Suppressor macrophage treated with lipopolysaccharide for 4 hours (primary cell): Measurements from ENCODE around the gene CACNA1E.

Source experiments
- DNase-seq: peaks from one replicate; pipeline ENCODE4 v3.0.0-alpha.2; 2020

Gene CACNA1E

DNA sequence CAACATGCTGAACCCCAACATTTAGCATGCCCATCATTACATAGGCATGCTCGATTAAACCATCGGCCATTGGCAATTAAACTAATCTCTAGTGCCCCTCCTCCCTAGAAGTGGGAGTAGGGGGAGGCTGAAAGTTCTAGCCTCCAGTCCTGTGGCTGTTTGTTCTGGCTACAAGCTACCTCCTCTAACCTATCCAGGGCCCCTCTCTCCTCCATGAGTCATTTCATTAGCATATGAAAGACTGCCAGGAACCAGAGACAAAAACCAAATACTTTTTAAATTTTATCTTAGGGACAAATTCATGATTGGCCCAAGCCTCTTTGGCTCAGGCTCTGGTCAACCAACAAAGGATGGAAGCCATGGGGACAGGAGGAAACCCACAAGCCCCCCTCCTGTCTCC, 231.1 kb downstream of the CACNA1E start:
- DNase-seq = no peak

DNA sequence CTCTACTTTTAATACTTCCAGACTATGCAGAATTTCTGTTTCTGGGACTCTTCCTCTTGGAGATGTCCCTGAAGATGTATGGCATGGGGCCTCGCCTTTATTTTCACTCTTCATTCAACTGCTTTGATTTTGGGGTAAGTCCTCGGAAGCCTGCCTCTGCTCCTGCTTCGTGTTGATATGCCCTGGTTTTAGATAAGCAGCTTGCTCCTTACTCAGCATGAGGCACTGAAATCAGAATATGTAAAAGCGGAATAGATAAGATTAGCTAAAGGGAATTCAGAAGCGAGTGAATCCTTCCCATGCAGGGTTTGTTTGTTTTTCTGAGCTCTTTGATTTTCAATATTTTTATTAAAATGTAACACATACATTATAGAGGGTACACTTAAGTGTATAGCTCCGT, 234.7 kb downstream of the CACNA1E start:
- DNase-seq = no peak

DNA sequence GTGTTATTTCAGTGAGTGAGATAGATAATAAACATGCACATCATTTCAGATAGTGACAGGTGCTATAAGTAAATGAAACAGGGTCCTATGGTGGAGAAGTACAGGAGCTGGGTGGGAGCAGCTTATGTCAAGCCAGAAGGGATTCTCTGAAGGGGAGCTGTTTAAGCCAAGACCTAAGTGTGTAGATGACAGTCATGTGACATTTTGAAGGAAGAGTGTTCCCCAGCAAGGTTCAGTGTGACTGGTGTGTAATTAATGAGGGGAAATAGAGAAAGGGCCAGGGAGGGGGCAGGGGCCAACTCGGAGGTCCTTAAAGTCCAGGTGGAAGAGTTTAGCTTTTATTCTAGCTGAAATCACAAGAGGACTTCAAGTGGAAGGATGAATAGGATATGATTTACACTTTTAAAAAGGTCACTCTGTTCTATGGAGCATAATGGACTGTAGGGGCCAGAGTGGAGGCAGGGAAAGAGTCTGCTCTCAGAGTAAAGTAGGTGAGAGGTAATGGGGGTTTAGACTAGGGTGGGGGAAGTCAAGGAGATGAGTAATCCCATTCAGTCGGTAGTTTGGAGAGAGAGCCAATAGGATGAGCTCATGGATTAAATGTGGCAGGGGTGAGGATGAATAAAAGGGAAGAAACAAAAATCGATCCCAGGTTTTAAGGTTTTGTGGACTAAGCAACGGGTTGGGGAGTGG, 243.1 kb downstream of the CACNA1E start:
- no peak for DNase-seq

GRCh38 chr1:181730606-181731005, 247.3 kb downstream of the CACNA1E start:
- DNase-seq = no peak

- no peak for DNase-seq
Observed at GRCh38 chr1:181732218-181732990, 249.1 kb downstream of the CACNA1E start.

DNA sequence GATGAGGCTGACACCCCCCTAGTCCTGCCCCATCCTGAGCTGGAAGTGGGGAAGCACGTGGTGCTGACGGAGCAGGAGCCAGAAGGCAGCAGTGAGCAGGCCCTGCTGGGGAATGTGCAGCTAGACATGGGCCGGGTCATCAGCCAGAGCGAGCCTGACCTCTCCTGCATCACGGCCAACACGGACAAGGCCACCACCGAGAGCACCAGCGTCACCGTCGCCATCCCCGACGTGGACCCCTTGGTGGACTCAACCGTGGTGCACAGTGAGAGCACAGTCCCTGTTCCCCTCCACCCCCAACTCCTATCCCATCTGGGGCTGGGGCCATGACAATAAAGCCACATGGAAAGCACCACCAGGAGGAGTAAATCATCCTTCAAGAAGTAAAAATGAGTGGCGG, 250.2 kb downstream of the CACNA1E start:
- DNase-seq = no peak

- no peak for DNase-seq
Observed at GRCh38 chr1:181737056-181737455, 253.7 kb downstream of the CACNA1E start.

- DNase-seq = no peak
Observed at GRCh38 chr1:181739214-181739613, 255.9 kb downstream of the CACNA1E start.

DNA sequence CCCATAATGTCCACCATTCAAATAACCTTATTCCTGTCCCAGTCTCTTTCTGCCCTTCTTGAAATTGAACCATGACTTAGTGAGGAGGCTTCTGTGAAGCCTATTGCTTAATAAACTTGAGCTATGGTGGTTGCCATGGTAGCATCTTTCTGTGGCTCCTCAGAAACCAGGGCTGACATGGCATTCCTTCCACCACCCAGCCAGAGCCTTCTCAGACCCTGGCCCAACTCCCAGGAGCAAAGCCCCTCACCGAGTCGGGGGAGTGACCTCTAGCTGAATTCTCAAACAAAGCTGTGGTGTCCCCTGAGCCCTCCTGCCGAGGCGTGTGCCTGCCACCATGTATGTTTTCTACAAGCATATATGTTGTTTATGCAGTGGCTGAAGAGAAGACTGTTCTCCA, 259.1 kb downstream of the CACNA1E start:
- DNase-seq = no peak

DNA sequence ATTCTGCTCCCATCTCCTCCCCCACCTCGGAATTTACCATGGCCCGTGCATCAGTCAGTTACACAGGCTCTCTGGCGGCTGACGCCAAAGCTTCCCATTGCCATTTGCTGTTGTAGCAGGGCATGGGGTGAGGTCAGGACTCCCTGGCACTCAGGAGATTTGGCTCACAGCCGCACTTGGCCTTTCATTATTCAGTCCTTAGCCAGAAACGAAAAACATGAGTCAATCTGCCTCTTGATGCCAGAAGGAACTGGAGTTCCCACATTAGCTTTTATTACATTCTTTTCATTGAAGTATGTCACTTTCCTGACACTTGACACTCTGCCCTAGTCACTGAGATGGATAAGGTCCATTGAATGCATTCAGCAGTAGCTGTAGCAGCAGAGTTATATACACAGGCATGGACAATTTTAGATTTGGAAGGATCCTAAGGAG, 260.6 kb downstream of the CACNA1E start:
- DNase-seq = no peak

- no peak for DNase-seq
Observed at GRCh38 chr1:181746224-181746623, 262.9 kb downstream of the CACNA1E start.

GRCh38 chr1:181748013-181748412, 264.7 kb downstream of the CACNA1E start:
- no peak for DNase-seq

DNA sequence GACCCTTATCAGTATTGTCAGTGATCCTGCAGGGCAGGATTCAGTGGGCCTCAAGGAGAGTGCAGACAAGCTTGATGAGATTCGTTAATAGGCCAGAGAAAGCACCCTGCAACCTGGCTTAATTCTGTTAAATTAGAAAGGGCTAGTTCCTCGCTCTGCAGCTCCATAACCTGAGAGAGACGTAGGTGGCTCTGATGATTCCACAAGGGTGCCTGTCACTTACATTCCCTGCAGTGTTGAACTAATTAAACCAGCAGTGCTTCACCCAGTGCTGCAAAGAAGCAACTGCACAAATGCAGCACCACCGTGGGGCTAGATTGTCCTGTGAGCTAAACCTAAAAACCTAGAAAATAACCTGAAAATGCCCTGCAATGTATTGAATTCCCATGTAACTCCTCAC, 270.8 kb downstream of the CACNA1E start:
- DNase-seq = no peak

GRCh38 chr1:181759481-181759880, 276.2 kb downstream of the CACNA1E start:
- no peak for DNase-seq

DNA sequence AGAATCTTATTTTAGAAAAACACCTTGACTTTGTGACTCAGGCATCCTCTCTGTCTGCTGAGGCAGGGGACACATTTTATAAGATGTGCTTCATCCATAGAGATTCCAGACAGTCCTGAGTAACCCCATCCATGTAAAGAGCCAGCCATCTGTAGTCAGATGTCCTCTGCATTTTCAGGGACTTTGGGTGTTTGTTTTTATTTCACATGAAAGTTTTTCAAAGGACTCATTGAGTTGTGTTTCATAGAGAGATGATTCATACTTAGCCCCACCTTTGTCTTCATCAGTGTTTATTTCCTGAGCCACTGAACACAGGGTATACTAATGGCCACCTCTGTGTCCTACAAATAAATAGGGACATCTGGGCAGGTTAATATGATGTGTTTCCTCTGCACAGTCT, 280.4 kb downstream of the CACNA1E start:
- no peak for DNase-seq

DNA sequence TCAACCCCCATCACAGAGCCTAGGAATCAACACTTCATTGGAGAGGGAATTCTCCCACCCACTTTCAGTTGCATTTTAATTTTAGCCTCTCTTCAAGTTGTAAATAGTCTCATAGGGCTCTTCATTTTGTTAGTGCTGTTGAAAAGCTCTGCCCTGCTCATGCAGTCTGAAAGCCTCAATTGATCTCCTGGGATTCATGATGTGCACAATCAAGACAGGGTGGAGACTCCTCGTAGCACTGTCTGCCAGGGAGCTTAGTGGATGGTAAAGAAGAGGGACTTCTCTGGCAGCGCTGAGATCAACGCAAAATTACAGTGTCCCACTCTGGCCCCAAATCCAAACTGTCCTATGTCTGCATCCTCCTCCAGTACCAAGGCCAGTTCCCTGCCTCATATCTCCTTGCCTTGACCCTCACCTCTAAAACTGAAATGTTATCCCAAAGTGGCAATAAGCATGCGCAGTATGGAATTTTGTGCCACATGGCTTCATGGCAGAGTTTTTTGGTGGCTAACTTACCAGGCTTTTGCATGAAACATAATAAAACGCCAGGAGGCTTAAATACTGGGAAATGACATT, 282.2 kb downstream of the CACNA1E start:
- DNase-seq = no peak

DNA sequence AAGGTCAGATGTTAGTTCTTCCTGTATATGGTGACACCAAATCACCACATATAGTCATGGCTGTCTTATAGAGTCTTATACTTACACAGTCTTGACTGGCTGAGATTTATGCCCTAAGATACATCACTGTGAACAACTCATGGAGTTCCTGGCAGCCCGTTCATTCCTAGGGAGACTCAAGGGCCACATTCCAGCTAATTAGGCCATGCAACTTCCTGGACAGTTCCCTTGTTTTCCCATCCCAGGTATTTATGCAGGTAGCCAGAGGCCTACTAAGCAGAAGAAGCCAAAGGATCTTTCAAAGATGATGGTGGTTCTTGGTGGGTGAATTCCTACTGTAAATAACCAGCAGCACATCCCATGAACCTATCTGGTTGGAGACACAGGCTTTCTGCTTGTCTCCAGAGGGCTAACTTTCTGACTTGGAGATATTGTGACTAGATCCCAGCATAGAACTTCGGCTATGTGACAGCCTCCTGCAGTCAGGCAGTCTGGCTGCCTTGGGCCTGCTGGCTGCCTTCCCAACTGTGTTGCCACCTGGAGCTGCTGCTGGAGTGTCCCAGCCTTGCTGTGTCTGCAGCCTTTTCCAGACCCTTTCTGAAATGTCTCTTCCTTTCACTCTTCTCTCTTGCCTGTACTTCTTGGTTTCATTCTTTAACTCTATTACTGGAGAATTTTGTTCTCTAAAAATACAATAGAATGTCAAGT, 283.8 kb downstream of the CACNA1E start:
- DNase-seq = no peak

DNA sequence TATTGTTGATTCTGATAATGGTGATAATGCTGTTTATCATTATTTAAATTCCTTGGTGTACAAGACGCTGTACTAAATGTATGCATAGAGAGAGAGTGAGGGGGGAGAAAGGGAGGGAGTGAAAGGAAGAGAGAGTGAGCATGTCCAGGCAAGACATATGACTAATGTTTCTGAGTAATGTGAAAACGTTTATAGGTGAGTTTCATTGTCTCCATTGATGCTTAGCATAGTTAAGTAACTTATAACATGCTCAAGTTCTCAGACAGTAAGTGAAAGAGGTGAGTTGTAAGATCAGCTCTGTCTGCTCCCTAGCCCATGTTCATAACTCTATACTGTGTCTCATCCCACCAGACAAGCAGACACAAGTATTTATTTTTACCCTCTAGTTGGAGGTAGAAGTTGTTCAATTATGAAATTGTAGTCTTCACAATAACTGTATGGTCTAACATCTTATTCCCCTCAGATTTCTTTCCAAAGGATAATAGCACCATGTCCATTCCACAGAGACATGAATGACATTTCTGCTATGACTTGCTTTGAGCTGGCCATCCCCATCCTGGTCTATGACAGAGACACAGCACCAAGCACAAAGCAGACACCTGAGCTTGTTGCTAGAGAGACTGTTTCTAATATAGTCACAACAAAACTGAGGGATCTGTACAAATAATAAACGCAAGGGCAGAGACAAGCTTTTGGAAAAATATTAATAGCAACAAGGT, 285.1 kb downstream of the CACNA1E start:
- DNase-seq = no peak

- no peak for DNase-seq
Observed at GRCh38 chr1:181768930-181769280, 285.6 kb downstream of the CACNA1E start.

GRCh38 chr1:181769846-181770245, 286.5 kb downstream of the CACNA1E start:
- no peak for DNase-seq

DNA sequence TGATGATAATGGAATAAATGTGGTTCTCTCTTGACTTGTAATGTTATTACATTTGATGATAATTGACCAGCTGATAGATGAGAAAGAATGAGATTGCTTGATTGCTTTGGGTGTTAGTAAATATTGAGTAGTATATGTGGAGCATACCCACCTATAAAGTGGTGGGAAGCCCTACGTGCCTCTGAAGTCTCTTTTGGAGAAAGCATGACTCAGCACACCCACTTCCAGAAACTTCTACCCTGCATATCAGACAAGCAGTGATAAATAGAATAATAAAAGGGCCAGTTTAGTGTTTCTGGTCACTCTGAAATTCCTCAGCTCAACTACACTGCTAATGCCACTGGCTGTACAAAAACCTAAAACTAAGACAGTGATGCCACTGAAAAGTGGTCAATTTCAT, 289.4 kb downstream of the CACNA1E start:
- no peak for DNase-seq

DNA sequence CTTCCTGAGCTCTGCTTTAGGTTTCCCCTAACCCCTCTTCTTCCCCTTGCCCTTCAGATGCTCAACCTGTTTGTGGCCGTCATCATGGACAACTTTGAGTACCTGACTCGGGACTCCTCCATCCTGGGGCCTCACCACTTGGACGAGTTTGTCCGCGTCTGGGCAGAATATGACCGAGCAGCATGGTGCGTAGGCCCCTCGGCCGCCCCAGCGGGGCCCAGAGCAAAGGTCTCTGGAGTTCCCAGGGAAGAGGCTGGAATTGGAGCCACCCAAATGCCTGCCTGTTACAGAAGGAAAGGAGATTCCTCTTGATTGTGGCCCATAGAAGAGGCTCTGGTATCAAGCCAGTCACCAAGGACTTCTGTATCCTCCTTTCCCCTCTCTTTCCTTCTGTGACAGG, 292.7 kb downstream of the CACNA1E start:
- no peak for DNase-seq

- no peak for DNase-seq
Observed at GRCh38 chr1:181777286-181777685, 294.0 kb downstream of the CACNA1E start.
